HEK293T (cell line): ENCODE data around the gene NCOA6.

Experiments used
- CTCF ChIA-PET: fragments of 350-600 bp; formaldehyde crosslinking; extraction: SDS; loops from one replicate; lab custom pipeline; 2021; ENCODE audit warnings: antibody characterized with exemption, inconsistent platforms; lab: Yijun Ruan, JAX
- POLR2A ChIA-PET: fragments of 350-600 bp; formaldehyde crosslinking; extraction: SDS; loops from one replicate; lab custom pipeline; 2020; ENCODE audit warnings: antibody characterized with exemption, inconsistent platforms; lab: Yijun Ruan, JAX
- DNase-seq: peaks from one replicate; pipeline ENCODE4 v3.0.0; 2012; ENCODE audit warnings: mixed read lengths; ENCODE audit errors: extremely low spot score
- ARNT ChIP-seq: fragments of 450-650 bp; IDR thresholded peaks from 2 replicates; pipeline ENCODE4 v1.6.1; 2017; ENCODE audit warnings: mild to moderate bottlenecking
- BHLHE40 ChIP-seq: fragments of 450-650 bp; IDR thresholded peaks from 2 replicates; pipeline ENCODE4 v1.6.1; 2016; ENCODE audit warnings: mild to moderate bottlenecking, moderate library complexity, borderline replicate concordance
- CTBP1 ChIP-seq: fragments of 450-650 bp; IDR thresholded peaks from 2 replicates; pipeline ENCODE4 v1.6.1; 2016; ENCODE audit warnings: borderline replicate concordance
- ELF4 ChIP-seq: fragments of 450-650 bp; IDR thresholded peaks from 2 replicates; pipeline ENCODE4 v1.6.1; 2017; ENCODE audit warnings: antibody characterized with exemption
- FOXA1 ChIP-seq: fragments of 450-650 bp; IDR thresholded peaks from 2 replicates; pipeline ENCODE4 v1.6.1; 2016; ENCODE audit warnings: mild to moderate bottlenecking
- FOXK2 ChIP-seq: fragments of 450-650 bp; IDR thresholded peaks from 2 replicates; pipeline ENCODE4 v1.6.1; 2016; ENCODE audit warnings: mild to moderate bottlenecking
- FOXM1 ChIP-seq: fragments of 450-650 bp; IDR thresholded peaks from 2 replicates; pipeline ENCODE4 v1.6.1; 2017; ENCODE audit warnings: mild to moderate bottlenecking, borderline replicate concordance
- HDGF ChIP-seq: fragments of 450-650 bp; IDR thresholded peaks from 2 replicates; pipeline ENCODE4 v1.6.1; 2017; ENCODE audit warnings: antibody characterized with exemption, borderline replicate concordance
- L3MBTL2 ChIP-seq: fragments of 450-650 bp; conservative IDR thresholded peaks from 2 replicates; pipeline ENCODE4 v1.6.1; 2016; ENCODE audit warnings: mild to moderate bottlenecking
- LEF1 ChIP-seq: fragments of 450-650 bp; IDR thresholded peaks from 2 replicates; pipeline ENCODE4 v1.6.1; 2017; ENCODE audit warnings: mild to moderate bottlenecking, borderline replicate concordance
- NFRKB ChIP-seq: fragments of 450-650 bp; IDR thresholded peaks from 2 replicates; pipeline ENCODE4 v1.6.1; 2016; ENCODE audit warnings: mild to moderate bottlenecking, moderate library complexity
- SP1 ChIP-seq: fragments of 450-650 bp; IDR thresholded peaks from 2 replicates; pipeline ENCODE4 v1.6.1; 2017
- SUZ12 ChIP-seq: fragments of 450-650 bp; IDR thresholded peaks from 2 replicates; pipeline ENCODE4 v1.6.1; 2016; ENCODE audit warnings: mild to moderate bottlenecking
- TARDBP ChIP-seq: fragments of 450-650 bp; IDR thresholded peaks from 2 replicates; pipeline ENCODE4 v1.6.1; 2016
- ZNF384 ChIP-seq: fragments of 450-650 bp; IDR thresholded peaks from 2 replicates; pipeline ENCODE4 v1.6.1; 2016
- TF ChIP-seq, protein P1 (sequence below): fragments of 450-650 bp; IDR thresholded peaks from 2 replicates; pipeline ENCODE4 v1.6.1; 2016

Gene NCOA6

GRCh38 chr20:34703061-34703423, 122.4 kb downstream of the NCOA6 start:
- ChIA-PET POLR2A (interaction anchor here (0.9 to 1.1 kb wide), 2 partner anchors 26 to 122 kb away, joined by 3 read pairs; partner anchors contain the start of genes NCOA6 and PIGU), CTCF (no interaction called here)
- no peak for DNase-seq
- TF ChIP-seq TARDBP (no peak), FOXM1 (no peak), NFRKB (no peak)

GRCh38 chr20:34701405-34702085, 123.9 kb downstream of the NCOA6 start:
- ChIA-PET CTCF (no interaction called here), POLR2A (no interaction called here)
- no peak for TF ChIP-seq SUZ12
- no peak for TF ChIP-seq ELF4
- TF ChIP-seq CTBP1: no peak
- no peak for TF ChIP-seq SP1
- no peak for TF ChIP-seq ZNF384
- TF ChIP-seq NFRKB: no peak
- no peak for TF ChIP-seq FOXA1
- no peak for TF ChIP-seq FOXK2
- TF ChIP-seq LEF1: no peak
- TF ChIP-seq L3MBTL2: no peak
- TF ChIP-seq, protein P1, sequence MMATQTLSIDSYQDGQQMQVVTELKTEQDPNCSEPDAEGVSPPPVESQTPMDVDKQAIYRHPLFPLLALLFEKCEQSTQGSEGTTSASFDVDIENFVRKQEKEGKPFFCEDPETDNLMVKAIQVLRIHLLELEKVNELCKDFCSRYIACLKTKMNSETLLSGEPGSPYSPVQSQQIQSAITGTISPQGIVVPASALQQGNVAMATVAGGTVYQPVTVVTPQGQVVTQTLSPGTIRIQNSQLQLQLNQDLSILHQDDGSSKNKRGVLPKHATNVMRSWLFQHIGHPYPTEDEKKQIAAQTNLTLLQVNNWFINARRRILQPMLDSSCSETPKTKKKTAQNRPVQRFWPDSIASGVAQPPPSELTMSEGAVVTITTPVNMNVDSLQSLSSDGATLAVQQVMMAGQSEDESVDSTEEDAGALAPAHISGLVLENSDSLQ: no peak
- no peak for DNase-seq

DNA sequence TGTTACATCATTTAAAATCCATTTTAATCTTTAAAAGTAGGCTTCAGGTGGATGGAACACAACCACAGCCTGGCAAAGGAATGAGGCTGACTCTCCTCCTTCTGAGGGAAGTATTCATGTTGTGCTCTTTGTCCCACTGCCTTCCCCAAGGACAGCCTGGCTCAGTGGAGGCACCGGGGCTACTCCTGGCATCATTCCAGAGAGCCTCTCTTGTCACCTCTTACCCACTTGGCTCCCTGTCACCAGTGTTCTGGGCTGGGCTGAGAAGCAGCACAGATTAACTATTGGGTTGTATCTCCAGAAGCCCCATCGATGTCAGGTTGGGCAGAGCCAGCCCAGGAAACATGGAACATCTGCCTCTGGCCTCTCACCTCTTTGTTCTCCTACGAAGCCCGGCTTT, 132.0 kb downstream of the NCOA6 start:
- POLR2A ChIA-PET: no interaction called here
- no peak for DNase-seq
- CTCF ChIA-PET: interaction anchor here (0.9 kb wide), 1 partner anchor 13 kb away, joined by 5 read pairs; no protein-coding TSS in a partner anchor
- no peak for TF ChIP-seq FOXA1

GRCh38 chr20:34691838-34692237, 133.6 kb downstream of the NCOA6 start:
- ChIA-PET CTCF (interaction anchor here (0.6 kb wide), 1 partner anchor 501 kb away, joined by 3 read pairs; no protein-coding TSS in a partner anchor), POLR2A (interaction anchor here (2.2 kb wide), 1 partner anchor 15 kb away, joined by 6 read pairs; the partner anchor contains the start of gene PIGU)
- DNase-seq: no peak
- no peak for TF ChIP-seq FOXM1

- POLR2A ChIA-PET: interaction anchor here (0.9 to 2.2 kb wide), 2 partner anchors 12 to 16 kb away, joined by 3 to 6 read pairs; partner anchors contain the start of gene PIGU
- TF ChIP-seq L3MBTL2 (no peak), FOXK2 (no peak), SP1 (no peak), FOXM1 (no peak), TARDBP (no peak), ARNT (no peak), SUZ12 (no peak), CTBP1 (no peak), LEF1 (no peak), BHLHE40 (no peak), NFRKB (no peak), ZNF384 (no peak), ELF4 (no peak), HDGF (no peak), FOXA1 (no peak)
- TF ChIP-seq, protein P1: no peak
- no peak for DNase-seq
- CTCF ChIA-PET: no interaction called here
Measured at GRCh38 chr20:34689486-34689885, 136.0 kb downstream of the NCOA6 start.

DNA sequence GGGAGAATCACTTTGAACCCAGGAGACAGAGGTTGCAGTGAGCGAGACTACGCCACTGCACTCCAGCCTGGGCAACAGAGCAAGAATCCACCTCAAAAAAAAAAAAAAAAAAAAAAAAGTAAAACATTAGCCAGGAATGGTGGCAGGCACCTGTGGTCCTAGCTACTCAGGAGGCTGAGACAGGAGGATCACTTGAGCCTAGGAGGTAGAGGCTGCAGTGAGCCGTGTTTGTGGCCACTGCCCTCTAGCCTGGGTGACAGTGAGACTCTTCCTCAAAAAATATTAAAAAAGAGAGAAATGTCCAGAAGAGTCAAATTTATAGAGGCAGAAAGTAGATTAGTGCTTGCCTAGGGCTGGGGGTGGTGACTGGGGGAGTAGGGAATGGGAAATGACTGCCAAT, 141.8 kb downstream of the NCOA6 start:
- POLR2A ChIA-PET: no interaction called here
- CTCF ChIA-PET: interaction anchor here (0.7 kb wide), 1 partner anchor 13 kb away, joined by 5 read pairs; no protein-coding TSS in a partner anchor
- DNase-seq: no peak
- no peak for TF ChIP-seq SUZ12
- TF ChIP-seq HDGF: no peak
- no peak for TF ChIP-seq ZNF384
- no peak for TF ChIP-seq TARDBP
- no peak for TF ChIP-seq ELF4
- TF ChIP-seq L3MBTL2: no peak
- no peak for TF ChIP-seq FOXK2
- no peak for TF ChIP-seq FOXA1
- TF ChIP-seq SP1: no peak
- no peak for TF ChIP-seq BHLHE40
- no peak for TF ChIP-seq LEF1
- no peak for TF ChIP-seq FOXM1
- no peak for TF ChIP-seq ARNT

DNA sequence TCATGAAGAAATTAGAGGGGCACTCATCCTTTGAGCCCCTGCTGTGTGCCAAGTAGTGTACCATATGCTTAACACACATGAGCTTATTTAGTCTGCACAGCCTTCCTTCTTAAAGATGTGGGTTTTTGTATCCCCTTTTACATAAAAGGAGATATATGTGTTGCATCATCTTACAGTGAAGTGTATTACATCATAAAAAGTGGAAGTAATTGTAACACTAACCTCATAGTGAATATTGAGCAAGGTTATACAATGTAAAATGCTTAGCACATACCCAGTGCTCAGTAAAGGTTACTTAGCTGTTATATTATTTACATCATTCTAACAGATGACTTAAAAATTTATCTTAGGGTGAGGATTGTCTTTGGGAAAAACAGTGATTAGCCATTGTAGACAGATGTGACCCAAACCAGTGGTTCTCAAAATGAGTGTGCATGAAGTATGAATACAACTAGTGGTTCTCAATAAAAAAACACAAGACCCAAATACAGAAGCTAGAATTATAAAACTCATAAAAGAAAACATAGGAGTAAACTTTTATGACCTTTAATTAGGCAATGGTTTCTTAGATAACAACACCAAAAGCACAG, 144.8 kb downstream of the NCOA6 start:
- CTCF ChIA-PET: interaction anchor here (0.6 to 0.9 kb wide), 2 partner anchors 12 to 20 kb away, joined by 5 read pairs; no protein-coding TSS in a partner anchor
- DNase-seq: no peak
- POLR2A ChIA-PET: no interaction called here
- TF ChIP-seq CTBP1 (no peak), TARDBP (no peak), BHLHE40 (no peak), ELF4 (no peak)
